Bronchial epithelial cell (primary cell): Measurements from ENCODE around the gene CFL1. TPM values are rescaled to one million over a fixed set of nuclear protein-coding genes. Genes with fewer than 3 reads are reported as not detected.
"Not testable (repeated sequence)": the region's sequence is repeated elsewhere in the genome, so short reads cannot be mapped to it uniquely, and the experiment has no call there.

Source experiments
- DNase-seq: peaks from one replicate; pipeline ENCODE4 v3.0.0-alpha.2; 2010; ENCODE audit warnings: low read depth
- FAIRE-seq: peaks from 2 replicates; lab custom pipeline; 2011; peaks lifted over from hg19 to GRCh38; lab: Jason Lieb, UNC
- H3K27me3 ChIP-seq: 2 replicates; pipeline ENCODE4 v1.5.1; 2011; ENCODE audit warnings: low read length; ENCODE audit not compliant: control insufficient read depth, insufficient read depth
- H3K36me3 ChIP-seq: 2 replicates; pipeline ENCODE4 v1.5.1; 2011; ENCODE audit warnings: low read length; ENCODE audit not compliant: control insufficient read depth, insufficient read depth
- H3K4me3 ChIP-seq: 2 replicates; pipeline ENCODE4 v1.5.1; 2011; ENCODE audit warnings: mild to moderate bottlenecking, low read depth, low read length, control low read depth
- total RNA-seq: library from RNA; depleted of rRNA; stranded (reverse); fragments of >200 nt; gene quantifications from 2 replicates; pipeline ENCODE4 v1.2.1, GENCODE V29; 2014
- TF ChIP-seq, protein P1 (sequence below): IDR thresholded peaks from 2 replicates; pipeline ENCODE4 v1.5.1; 2011; ENCODE audit warnings: mild to moderate bottlenecking, moderate library complexity, low read length, control low read depth, inconsistent platforms; ENCODE audit not compliant: insufficient read depth, severe bottlenecking

CFL1 gene
- total RNA-seq, 1 donor from 2014 or later, result 764 TPM

DNA sequence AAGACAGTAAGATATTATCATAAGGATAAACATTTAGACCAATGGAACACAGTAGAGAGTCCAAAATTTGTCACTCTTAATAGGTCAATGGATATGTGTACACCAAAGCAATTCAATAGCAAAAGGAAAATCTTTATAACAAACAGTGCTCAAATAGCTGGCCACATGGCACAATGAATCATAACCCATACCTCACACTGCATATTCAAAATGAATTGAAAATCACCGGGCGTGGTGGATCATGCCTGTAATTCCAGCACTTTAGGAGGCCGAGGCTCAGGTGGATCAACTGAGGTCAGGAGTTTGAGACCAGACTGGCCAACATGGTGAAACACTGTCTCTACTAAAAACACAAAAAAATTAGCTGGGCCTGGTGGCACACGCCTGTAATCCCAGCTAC lies 15.8 kb downstream of the CFL1 start:
- DNase-seq (no peak), FAIRE-seq (no peak)
- H3K36me3 ChIP-seq, result no peaks in the 10 kb centered on the region
- TF ChIP-seq, protein P1, sequence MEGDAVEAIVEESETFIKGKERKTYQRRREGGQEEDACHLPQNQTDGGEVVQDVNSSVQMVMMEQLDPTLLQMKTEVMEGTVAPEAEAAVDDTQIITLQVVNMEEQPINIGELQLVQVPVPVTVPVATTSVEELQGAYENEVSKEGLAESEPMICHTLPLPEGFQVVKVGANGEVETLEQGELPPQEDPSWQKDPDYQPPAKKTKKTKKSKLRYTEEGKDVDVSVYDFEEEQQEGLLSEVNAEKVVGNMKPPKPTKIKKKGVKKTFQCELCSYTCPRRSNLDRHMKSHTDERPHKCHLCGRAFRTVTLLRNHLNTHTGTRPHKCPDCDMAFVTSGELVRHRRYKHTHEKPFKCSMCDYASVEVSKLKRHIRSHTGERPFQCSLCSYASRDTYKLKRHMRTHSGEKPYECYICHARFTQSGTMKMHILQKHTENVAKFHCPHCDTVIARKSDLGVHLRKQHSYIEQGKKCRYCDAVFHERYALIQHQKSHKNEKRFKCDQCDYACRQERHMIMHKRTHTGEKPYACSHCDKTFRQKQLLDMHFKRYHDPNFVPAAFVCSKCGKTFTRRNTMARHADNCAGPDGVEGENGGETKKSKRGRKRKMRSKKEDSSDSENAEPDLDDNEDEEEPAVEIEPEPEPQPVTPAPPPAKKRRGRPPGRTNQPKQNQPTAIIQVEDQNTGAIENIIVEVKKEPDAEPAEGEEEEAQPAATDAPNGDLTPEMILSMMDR, result no peak
- no peak overlapping the region for H3K4me3 ChIP-seq
- H3K27me3 ChIP-seq, result no peaks in the 10 kb centered on the region

DNA sequence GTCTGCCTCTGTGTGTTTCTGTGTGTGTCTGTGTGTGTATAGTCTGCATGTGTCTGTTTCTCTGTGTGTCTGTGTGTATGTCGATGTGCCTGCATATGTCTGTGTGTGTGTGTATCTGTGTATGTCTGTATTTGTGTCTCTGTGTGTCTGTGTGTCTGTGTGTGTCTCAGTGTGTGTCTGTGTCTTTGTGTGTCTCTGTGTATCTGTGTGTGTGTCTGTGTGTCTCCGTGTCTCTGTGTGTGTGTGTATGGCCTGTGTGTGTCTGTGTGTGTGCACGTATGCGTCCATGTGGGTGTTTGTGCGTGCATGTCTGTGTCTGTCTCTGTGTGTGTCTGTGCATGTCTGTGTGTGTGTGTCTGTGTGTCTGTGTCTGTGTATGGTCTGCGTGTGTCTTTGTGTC lies 23.8 kb downstream of the CFL1 start:
- Histone ChIP-seq H3K36me3 (no peaks in the 10 kb centered on the region), H3K4me3 (peak overlapping the region; percentile 39), H3K27me3 (peaks cover 1% of the 10 kb centered on the region)
- TF ChIP-seq, protein P1, result no peak
- DNase-seq, result no peak
- FAIRE-seq, result peak; percentile 92

DNA sequence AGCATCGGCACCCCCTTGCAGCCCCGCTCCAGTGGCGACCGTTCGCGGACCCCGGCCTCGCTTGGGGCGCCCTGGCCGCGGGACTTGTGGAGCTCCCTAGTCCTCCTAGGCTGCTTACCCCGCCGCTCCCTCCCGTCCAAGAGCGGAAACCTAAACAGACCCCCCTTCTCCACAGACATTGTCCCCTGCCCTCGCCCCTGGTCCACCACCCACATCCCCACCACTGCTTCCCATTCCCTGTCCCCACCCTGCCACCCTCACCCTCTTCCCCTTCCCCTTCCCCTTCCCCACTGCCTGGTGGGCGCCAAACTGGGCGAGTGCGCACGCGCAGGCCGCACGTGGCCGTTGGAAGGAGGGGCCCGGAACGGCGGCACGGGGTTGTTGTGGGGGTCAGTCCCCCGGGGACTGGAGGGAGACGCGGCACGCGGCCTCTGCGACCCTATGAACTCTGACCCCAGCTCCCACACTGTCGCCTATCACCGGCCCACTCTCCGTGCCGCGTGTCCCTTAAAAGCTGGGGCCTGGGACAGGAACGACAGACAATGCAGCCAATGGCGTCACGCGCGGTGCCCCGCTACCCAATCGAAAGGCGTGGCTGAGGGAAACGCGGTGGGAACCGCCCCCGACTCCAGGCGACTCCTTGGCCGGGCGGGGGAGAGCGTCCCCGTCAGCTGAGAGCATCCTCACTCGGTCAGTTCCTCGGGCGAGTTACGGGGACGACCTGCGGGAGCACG lies 24.5 kb downstream of the CFL1 start, which contains the start of gene SNX32:
TSS of gene SNX32 (plus strand) at position 667 of the 734 bp plus-strand sequence. CDS start 103 bp downstream, outside the sequence.
- Histone ChIP-seq H3K4me3 (peak within 1 kb of the TSS; percentile 39), H3K36me3 (no peaks in the 10 kb centered on the region), H3K27me3 (peaks cover 1% of the 10 kb centered on the region)
- FAIRE-seq (no peak), DNase-seq (peak; percentile 67)
- TF ChIP-seq, protein P1, result no peak

DNA sequence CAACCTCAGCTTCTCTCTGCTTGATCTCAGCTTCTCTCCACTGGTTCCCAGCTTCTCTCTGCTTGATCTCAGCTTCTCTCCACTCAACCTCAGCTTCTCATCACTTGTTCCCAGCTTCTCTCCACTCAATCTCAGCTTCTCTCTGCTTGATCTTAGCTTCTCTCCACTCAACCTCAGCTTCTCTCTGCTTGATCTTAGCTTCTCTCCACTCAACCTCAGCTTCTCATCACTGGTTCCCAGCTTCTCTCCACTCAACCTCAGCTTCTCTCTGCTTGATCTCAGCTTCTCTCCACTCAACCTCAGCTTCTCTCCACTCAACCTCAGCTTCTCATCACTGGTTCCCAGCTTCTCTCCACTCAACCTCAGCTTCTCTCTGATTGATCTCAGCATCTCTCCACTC lies 25.7 kb downstream of the CFL1 start:
- peak; percentile 68 for FAIRE-seq
- DNase-seq, H3K36me3 ChIP-seq, H3K27me3 ChIP-seq, H3K4me3 ChIP-seq: not testable (repeated sequence)

DNA sequence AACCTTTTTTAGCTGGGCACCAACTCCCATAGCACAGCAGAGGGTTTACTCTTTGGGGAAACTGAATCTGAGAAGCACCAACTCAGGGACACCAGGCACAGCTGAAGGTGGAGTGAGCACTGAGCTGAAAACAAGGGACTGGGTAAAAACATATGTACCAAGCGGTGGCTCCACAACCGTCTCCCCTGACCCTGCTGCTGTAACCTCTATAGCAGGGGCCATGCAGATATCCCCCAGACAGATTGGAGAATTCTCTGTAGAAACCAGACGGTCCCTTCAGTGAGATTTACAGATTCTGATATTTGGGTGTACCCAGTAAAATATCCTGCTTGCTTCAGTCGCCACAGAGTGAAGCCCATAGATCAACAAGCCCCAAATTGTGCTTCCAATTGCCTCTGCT lies 28.5 kb downstream of the CFL1 start:
- Histone ChIP-seq H3K27me3 (peaks cover 1% of the 10 kb centered on the region), H3K36me3 (no peaks in the 10 kb centered on the region), H3K4me3 (no peak overlapping the region)
- TF ChIP-seq, protein P1, result no peak
- DNase-seq (no peak), FAIRE-seq (no peak)

DNA sequence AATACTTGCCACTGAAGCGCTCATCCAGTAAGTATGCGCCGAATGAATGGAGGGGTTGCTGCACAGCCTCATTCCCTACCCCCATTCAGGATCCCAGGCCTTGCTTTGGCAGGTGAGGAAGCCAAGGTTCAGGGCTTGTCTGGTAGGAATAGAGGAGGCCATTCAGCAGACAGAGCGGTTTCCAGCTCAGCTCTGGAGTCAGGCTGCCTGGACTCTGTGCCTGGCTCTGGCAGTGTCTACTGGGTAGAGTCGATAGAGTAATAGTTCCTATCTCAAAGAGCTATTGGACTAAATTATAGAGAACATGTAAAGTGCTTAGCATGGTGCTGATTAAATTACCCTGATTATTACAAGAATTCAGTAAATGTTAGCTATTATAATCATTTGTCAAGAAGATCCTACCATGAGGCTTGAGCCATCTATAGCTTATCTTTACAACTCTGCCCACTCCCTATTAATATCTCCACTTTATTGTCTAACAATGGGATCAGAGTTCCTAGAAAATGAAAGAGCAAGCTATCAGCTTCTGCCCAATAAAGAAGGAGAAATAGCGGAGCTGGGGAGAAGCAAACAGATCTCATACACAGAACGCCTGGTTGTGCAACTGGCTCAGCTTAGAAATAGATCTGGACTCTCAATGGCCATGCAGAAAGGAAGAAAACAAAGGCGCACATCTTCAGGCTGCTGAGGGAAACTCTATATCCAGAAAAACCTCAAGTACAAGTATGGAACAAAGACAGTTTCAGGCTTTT lies 30.8 kb downstream of the CFL1 start:
- TF ChIP-seq, protein P1, result no peak
- H3K36me3 ChIP-seq, result no peaks in the 10 kb centered on the region
- DNase-seq, result no peak
- FAIRE-seq, result no peak
- peaks cover 1% of the 10 kb centered on the region for H3K27me3 ChIP-seq
- H3K4me3 ChIP-seq, result no peak overlapping the region
